ENCODE data around the gene ASB13. TPM values are rescaled to one million over a fixed set of nuclear protein-coding genes. Genes with fewer than 3 reads are reported as not detected.

Gene ASB13
- total RNA-seq, 1 donor = 14.8 TPM

GRCh38 chr10:5684971-5685763 is 18.8 kb upstream of the ASB13 start:
- H3K79me2 ChIP-seq (ENCODE audit: insufficient read depth, low read length) = peaks cover 50% of the 10 kb centered on the region
- no peaks in the 10 kb centered on the region for H3K9me3 ChIP-seq (ENCODE audit: low read depth, low read length)
- peaks cover 26% of the 10 kb centered on the region for H4K20me1 ChIP-seq (ENCODE audit: insufficient read depth, low read length)
- peak; percentile 87 for DNase-seq (ENCODE audit: insufficient read length, low spot score, missing footprints)
- peak overlapping the region; percentile 67 for H3K27ac ChIP-seq (ENCODE audit: low read depth, low read length)
- peak overlapping the region; percentile 87 for H2AFZ ChIP-seq (ENCODE audit: low read length)
- no peaks in the 10 kb centered on the region for H3K36me3 ChIP-seq (ENCODE audit: insufficient read depth, low read length)
- H3K4me1 ChIP-seq (ENCODE audit: insufficient read depth, low read length) = peaks cover 13% of the 10 kb centered on the region
- H3K27me3 ChIP-seq (ENCODE audit: insufficient read depth, low read length) = no peaks in the 10 kb centered on the region
- TF ChIP-seq CTCF (IDR thresholded peaks at IDR 0.05; ENCODE audit: extremely low read depth, low read depth, low read length) = peak; percentile 59
- peak overlapping the region; percentile 93 for H3K4me3 ChIP-seq (ENCODE audit: insufficient read depth, low read length)
- H3K4me2 ChIP-seq (ENCODE audit: insufficient read depth, low read length) = peak overlapping the region; percentile 96

GRCh38 chr10:5684318-5684970 is 18.0 kb upstream of the ASB13 start, which contains the start of gene TASOR2:
TSS of gene TASOR2 (plus strand) at chr10:5684838. CDS start at chr10:5720643, 35,805 bp downstream.
- peak; percentile 98 for DNase-seq (ENCODE audit: insufficient read length, low spot score, missing footprints)
- Histone ChIP-seq H3K79me2 (ENCODE audit: insufficient read depth, low read length) (peaks cover 45% of the 10 kb centered on the region), H4K20me1 (ENCODE audit: insufficient read depth, low read length) (peaks cover 25% of the 10 kb centered on the region), H3K27ac (ENCODE audit: low read depth, low read length) (peak within 1 kb of the TSS; percentile 67), H3K4me3 (ENCODE audit: insufficient read depth, low read length) (peak within 1 kb of the TSS; percentile 93), H2AFZ (ENCODE audit: low read length) (peak within 1 kb of the TSS; percentile 97), H3K9me3 (ENCODE audit: low read depth, low read length) (no peaks in the 10 kb centered on the region), H3K4me1 (ENCODE audit: insufficient read depth, low read length) (peaks cover 13% of the 10 kb centered on the region), H3K36me3 (ENCODE audit: insufficient read depth, low read length) (no peaks in the 10 kb centered on the region), H3K27me3 (ENCODE audit: insufficient read depth, low read length) (no peaks in the 10 kb centered on the region), H3K4me2 (ENCODE audit: insufficient read depth, low read length) (peak within 1 kb of the TSS; percentile 96)
- TF ChIP-seq CTCF (IDR thresholded peaks at IDR 0.05; ENCODE audit: extremely low read depth, low read depth, low read length) = no peak

- Histone ChIP-seq H3K4me2 (ENCODE audit: insufficient read depth, low read length) (no peak overlapping the region), H3K27me3 (ENCODE audit: insufficient read depth, low read length) (peaks cover 8% of the 10 kb centered on the region), H3K9me3 (ENCODE audit: low read depth, low read length) (no peaks in the 10 kb centered on the region), H2AFZ (ENCODE audit: low read length) (no peak overlapping the region), H4K20me1 (ENCODE audit: insufficient read depth, low read length) (peaks cover 19% of the 10 kb centered on the region), H3K36me3 (ENCODE audit: insufficient read depth, low read length) (no peaks in the 10 kb centered on the region), H3K79me2 (ENCODE audit: insufficient read depth, low read length) (peaks cover 32% of the 10 kb centered on the region), H3K27ac (ENCODE audit: low read depth, low read length) (no peak overlapping the region), H3K4me3 (ENCODE audit: insufficient read depth, low read length) (no peak overlapping the region), H3K4me1 (ENCODE audit: insufficient read depth, low read length) (peaks cover 13% of the 10 kb centered on the region)
- TF ChIP-seq CTCF (IDR thresholded peaks at IDR 0.05; ENCODE audit: extremely low read depth, low read depth, low read length) = no peak
- DNase-seq (ENCODE audit: insufficient read length, low spot score, missing footprints) = no peak
These were observed 16.7 kb upstream of the ASB13 start for GRCh38 chr10:5683065-5683464.

GRCh38 chr10:5681930-5682329 is 15.5 kb upstream of the ASB13 start:
- Histone ChIP-seq H3K4me3 (ENCODE audit: insufficient read depth, low read length) (no peak overlapping the region), H2AFZ (ENCODE audit: low read length) (peak overlapping the region; percentile 23), H3K79me2 (ENCODE audit: insufficient read depth, low read length) (peaks cover 20% of the 10 kb centered on the region), H4K20me1 (ENCODE audit: insufficient read depth, low read length) (peaks cover 10% of the 10 kb centered on the region), H3K27me3 (ENCODE audit: insufficient read depth, low read length) (peaks cover 8% of the 10 kb centered on the region), H3K9me3 (ENCODE audit: low read depth, low read length) (no peaks in the 10 kb centered on the region), H3K27ac (ENCODE audit: low read depth, low read length) (no peak overlapping the region), H3K4me1 (ENCODE audit: insufficient read depth, low read length) (peaks cover 13% of the 10 kb centered on the region), H3K4me2 (ENCODE audit: insufficient read depth, low read length) (no peak overlapping the region), H3K36me3 (ENCODE audit: insufficient read depth, low read length) (no peaks in the 10 kb centered on the region)
- no peak for DNase-seq (ENCODE audit: insufficient read length, low spot score, missing footprints)
- no peak for TF ChIP-seq CTCF (IDR thresholded peaks at IDR 0.05; ENCODE audit: extremely low read depth, low read depth, low read length)
